KBM-7 (cell line): ENCODE measurements around the gene ADIPOR2.
"Not testable (repeated sequence)": the region's sequence is repeated elsewhere in the genome, so short reads cannot be mapped to it uniquely, and the experiment has no call there.

Experiments
- DNase-seq: peaks from one replicate; pipeline ENCODE4 v3.0.0-alpha.2; 2015
- in situ Hi-C: fragments of 300-500 bp; cut with MboI; formaldehyde crosslinking; loops from 2 replicates; pipeline ENCODE4 v1.14.3; 2020; ENCODE audit warnings: low sequenced_read_pairs, low pct_unique_long_range_greater_than_20kb, mixed read lengths

The ADIPOR2 gene

DNA sequence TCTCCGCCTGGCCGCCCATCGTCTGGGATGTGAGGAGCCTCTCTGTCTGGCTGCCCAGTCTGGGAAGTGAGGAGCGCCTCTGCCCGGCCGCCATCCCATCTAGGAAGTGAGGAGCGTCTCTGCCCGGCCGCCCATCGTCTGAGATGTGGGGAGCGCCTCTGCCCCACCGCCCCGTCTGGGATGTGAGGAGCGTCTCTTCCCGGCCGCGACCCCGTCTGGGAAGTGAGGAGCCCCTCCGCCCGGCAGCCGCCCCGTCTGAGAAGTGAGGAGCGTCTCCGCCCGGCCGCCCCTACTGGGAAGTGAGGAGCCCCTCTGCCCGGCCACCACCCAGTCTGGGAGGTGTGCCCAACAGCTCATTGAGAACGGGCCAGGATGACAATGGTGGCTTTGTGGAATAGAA, 127.1 kb downstream of the ADIPOR2 start:
- DNase-seq, in situ Hi-C loops: not testable (repeated sequence)

- in situ Hi-C loops = no loop called here
- DNase-seq = no peak
Observed at GRCh38 chr12:1819050-1819449, 128.2 kb downstream of the ADIPOR2 start.

DNA sequence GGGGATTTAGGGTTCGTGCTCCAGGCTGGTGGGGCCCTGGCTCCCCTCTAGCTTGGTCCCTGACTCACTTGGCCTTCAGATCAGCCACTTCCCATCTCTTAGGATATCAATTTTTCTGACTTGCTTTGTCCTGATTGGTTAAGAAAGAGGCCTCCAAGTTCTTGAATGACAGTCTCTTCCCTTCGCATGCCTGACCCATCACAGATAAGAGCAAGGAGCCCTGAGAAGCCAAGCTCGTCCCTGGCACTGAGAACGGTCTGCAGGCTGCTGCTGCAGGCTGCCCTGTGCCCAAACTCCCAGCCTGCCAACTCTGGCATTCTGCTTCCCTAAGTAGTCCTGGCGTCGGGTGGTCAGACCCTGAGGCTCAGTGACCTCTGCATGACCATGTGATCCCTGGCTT, 128.7 kb downstream of the ADIPOR2 start:
- in situ Hi-C loops = no loop called here
- DNase-seq = no peak

DNA sequence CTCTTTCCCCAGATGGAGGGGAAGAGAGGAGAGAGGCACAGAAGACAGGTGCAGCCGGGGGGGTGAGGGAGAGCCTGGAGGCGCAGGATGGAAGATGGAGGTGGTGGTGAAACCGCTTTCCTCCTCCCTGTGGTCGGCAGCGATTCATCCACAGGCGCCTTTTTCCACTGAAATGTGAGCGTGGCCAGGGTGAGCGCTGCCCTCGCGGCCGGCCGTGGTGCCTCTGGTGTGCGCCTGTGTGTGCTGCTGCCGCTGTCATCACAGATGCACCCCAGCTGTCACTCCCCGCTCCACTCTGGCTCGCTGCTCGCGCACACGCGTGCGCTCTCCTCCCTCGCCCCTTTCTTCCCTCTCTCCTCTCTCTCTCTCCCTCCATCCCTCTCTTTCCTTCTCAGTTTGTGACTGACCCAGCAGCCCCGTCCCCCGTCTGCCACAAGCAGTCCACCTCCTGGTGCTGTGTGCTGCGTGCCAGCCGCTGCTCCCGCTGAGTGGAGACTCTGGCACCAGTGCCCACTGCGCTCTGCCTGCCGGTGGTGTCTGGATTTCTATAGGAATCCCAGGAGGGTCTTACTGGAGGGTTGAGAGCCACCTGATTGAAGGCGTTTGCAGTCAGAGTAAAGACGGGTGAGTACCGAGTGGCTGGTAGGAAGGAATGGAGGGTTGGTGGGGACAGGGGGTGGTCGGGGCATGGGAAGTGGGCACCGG, 129.5 kb downstream of the ADIPOR2 start, which contains the start of gene LRTM2:
TSS of gene LRTM2 (plus strand) at position 375 of the 705 bp plus-strand sequence. CDS start 7,584 bp downstream, outside the sequence.
- no peak for DNase-seq
- in situ Hi-C loops = no loop called here

DNA sequence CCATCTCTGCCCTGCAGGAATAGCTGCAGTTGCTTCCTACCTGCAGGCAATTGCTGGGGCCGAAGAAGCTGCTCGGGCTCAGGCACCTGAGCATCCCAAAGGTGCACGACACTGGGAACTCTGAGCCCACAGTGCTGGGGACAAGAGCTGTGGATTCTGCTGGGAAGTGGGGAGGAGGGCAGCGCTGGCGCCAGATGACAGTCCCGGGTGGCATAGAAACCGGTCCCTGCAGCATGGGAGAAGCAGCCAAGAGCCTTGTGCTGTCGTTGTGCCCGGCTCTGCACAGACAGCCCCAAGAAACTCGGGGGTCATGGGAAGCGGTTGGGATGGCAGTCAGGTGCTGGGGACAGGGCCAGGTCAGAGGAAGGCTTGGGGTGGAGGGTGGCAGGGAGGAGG, 130.0 kb downstream of the ADIPOR2 start:
- in situ Hi-C loops = no loop called here
- no peak for DNase-seq

GRCh38 chr12:1821805-1822204, 130.9 kb downstream of the ADIPOR2 start:
- DNase-seq = no peak
- in situ Hi-C loops = no loop called here

DNA sequence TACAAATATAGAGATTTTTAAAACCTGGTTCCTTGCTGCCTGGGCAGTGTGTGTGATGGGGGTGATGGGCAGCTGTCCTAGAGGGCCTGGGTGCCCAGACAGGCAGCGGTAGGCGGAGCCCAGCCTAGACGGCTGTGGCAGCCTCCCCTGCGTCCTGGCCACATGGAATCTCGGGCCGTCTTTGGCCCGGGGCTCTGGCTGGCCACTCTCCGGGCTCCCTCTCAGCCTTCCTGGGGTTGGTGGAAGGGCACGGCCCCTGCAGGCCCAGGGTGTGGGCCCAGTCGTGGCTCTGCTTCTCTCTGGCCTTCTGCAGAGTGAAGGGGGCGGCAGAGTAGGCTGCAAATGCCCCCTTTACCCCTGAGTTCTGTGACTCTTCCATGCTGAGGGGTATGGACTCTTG, 131.8 kb downstream of the ADIPOR2 start:
- no peak for DNase-seq
- in situ Hi-C loops = no loop called here

DNA sequence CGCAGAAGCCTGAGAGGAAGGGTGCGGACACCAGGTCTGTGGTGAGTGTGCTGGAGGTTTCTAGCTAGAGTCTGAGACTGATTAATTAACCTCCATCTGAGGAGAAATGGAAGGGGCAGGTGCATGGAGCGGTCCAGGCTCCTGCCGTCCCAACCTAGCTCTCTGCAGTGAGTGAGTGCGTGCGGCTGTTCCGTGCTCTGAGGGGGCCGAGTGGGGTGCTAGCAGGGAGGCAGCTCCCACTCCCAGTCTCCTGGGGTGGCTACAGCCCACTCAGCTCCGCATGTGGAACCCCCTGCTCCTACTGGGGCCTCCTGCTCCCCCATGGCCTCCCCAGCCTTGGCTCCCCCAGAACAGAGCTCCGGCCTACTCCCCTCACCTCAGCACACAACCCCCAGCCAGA, 132.4 kb downstream of the ADIPOR2 start:
- in situ Hi-C loops = no loop called here
- DNase-seq = no peak

DNA sequence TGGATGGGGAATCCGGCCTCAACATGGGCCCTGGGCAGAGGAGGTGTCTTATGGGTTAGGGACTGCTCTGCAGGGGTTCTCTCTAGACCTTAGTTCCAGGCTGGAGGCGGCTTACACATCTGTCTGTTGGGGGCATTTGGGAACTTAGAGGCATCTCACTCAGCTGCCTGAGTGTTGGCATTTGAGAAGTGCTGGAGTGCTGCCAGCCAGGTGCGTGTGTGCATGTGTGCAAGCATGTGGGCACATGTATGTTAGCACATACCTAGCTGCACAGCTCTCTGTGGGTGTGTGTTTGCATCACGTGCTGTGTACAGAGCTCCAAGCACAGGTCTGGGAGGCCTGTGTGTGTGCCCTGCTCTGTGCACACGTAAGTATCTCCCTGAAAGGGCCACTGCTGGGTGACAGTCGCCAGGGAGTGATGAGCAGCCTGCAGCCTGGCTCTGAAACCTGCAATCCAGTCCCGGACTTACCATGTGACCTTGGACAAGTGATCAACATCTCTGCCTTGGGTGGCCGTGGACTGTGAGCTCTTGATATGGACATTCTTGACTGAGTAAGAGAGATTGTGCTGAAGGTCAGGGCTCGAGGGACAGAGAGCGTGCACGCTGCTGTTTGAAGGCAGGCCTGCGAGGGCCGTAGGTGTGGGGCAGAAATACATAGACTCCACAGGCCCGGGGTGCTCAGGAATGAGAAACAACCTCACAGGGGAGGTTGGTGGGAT, 134.7 kb downstream of the ADIPOR2 start:
- no peak for DNase-seq
- in situ Hi-C loops = no loop called here

- DNase-seq = no peak
- in situ Hi-C loops = no loop called here
Observed at GRCh38 chr12:1826401-1826800, 135.5 kb downstream of the ADIPOR2 start.

- DNase-seq = peak; percentile 71
- in situ Hi-C loops = no loop called here
Observed at GRCh38 chr12:1826867-1827705, 136.2 kb downstream of the ADIPOR2 start.

DNA sequence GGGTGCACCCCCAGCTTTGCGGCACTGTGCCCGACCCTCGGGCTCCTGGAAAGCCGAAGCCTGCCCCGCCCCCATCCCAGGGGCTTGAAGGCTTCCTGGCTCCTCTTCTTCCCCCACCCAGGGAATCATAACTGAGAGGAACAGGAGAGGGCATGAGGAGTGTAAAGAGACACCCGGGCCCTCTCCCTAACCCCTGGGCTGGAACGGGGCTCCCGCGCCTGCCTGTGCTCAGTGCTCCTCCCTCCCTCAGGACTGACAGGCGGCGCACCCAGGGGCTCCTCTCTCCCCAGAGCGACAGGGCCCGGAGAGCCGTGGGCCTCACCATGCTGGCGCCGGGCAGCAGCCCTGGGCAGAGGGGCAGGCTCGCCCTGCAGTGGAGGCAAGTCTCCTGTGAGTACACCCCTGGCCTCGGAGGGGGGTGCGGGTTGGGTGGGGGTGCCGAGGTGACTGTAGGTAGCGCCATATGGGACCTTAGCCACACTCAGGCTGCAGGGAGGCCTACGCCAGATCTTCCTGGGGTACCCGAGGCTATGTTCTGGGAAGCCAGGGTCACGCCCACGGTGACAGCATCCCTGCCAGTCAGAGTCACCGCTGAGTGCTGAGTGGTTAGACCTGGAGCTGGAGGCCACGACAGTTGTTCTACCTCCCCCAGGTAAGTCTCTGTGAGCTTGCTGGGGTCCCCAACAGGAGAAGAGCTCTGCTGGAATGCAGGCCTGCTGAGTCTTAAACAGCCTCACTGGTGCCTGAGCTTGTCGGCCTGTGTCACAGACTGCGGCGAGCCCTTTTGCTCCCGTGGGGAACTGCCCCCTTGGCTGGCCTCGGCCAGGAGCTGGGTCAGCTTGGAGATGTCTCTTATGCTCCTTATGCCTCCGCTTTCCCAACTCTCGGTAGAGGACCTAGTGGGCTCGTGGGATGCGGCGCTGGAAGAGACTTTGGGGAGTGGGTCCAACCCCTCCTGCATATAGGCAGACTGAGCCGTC, 137.2 kb downstream of the ADIPOR2 start:
- no peak for DNase-seq

GRCh38 chr12:1828856-1829255, 138.0 kb downstream of the ADIPOR2 start:
- in situ Hi-C loops = no loop called here
- no peak for DNase-seq

More for the DNA sequence above, 137.2 kb downstream of the ADIPOR2 start:
- in situ Hi-C loops = no loop called here

DNA sequence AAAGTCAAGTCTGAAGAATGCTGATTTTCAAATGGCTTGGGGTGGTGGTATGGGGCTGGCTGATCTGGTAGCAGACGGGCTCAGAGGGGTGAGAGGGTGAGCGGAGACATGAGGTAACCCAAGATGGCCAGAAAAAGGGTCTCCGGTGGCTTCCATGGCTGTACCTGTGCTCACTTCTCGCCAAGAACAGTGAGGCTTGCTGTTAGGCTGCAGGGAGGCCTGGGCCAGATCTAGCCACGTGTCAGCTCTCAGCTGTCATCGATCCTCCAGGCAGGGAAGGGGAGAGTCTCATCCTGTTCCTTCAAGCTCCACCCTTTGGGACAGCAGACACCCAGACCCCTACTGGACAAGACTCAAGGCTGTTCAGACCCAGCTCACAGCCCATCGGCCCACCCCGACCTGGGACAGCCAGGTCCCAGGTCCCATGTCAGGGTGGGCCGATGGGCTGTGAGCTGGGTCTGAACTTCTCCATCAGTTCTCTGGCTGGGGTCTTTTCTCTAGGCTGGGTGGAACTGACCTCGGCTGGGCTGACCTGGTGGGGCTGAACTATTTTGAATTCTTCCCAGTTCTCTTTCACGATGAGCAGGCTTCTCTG, 138.5 kb downstream of the ADIPOR2 start:
- no peak for DNase-seq
- in situ Hi-C loops = no loop called here

DNA sequence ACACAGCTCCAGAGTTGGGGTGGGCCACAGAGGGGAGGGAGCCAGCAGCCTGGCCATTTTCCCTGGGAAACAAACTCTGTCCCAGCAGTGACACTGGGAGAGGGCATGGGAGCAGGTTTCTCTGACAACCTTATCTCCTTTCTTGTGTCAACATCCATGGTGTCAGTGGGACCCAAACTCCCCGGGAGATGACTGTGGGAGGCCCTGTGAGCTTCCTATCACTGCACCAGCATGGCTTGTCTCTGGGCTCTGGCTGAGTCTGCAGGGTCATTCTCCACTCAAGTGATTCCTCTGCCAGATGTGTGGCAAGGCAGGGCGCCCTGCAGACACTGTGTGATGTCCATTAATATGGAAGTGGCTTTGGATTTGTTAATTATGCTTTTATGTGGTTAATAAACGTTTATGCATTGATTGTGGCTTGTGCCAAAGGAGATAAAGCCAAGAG, 139.6 kb downstream of the ADIPOR2 start:
- in situ Hi-C loops = no loop called here
- no peak for DNase-seq

DNA sequence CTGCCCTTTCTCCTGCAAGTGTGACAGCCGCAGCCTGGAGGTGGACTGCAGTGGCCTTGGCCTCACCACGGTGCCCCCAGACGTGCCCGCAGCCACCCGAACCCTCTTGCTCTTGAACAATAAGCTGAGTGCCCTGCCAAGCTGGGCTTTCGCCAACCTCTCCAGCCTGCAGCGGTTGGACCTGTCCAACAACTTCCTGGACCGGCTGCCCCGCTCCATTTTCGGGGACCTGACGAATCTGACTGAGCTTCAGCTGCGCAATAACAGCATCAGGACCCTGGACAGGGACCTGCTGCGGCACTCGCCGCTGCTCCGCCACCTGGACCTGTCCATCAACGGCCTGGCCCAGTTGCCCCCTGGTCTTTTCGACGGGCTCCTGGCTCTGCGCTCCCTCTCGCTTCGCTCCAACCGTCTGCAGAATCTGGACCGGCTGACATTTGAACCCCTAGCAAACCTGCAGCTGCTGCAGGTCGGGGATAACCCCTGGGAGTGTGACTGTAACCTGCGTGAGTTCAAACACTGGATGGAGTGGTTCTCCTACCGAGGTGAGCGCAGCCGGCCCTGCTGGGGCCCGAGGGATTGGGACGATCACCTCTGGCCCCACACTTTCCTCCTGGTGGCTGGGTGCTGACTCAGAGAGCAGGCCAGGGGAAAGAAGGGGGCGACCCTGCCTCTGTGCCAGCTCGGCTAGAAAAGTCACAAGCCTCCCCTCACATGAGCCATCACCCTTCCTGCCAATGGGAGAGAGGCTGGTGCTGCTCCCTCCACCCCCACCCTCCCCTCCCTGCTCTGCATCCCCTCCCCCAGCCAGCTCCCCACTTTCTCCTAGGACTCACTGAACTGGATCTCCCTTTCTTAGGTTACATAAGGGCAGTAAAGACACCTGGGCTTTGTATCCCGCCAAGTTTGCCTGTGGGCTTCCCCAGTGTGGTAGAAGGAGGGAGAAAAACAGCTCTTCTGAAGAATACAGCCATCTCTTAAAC, 140.4 kb downstream of the ADIPOR2 start:
- no peak for DNase-seq
- in situ Hi-C loops = no loop called here
